Superior temporal gyrus (tissue), 1 donor: Measurements from ENCODE around the gene LZTR1.

Source experiments
- DNase-seq: peaks from one replicate; pipeline ENCODE4 v3.0.0-alpha.2; 2016; ENCODE audit errors: extremely low spot score

The LZTR1 gene

DNA sequence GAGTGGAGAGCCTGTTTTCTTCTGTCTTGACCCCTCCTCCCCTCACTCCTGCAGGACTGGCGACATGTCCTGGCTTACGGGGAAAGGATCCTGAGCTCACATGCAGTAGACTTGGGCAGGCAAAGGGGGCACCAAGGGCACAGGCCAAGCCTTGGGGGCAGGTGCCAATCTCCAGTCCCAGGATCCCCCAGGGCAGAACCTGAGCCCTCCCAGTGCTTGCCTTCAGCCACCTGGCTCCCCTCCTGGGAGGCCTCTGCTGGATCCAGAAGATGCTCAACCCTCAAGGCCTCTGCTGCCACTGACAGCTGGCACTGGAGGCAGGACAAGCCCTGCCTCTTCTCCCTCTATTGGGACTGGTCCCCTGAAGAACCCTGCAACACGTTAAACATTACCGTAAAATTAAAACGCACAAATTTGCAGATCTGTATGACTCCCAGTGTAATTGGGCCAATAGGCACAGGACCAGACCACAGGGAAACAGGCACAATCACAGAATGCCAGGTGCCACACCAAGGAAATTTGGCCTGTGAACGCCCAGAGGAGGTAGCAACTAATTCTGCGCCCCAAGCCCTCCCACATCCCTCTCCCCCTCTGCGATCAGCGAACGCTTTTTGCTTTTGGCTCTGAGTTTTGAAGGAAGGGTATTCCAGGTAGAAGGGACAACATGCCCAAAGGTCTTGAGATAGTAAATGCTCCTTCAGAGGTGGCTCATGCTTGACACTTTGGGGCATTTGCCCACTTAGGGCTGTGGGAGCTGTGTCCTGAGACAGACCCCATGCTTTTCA lies 967 bp upstream of the LZTR1 start:
- DNase-seq, result no peak

DNA sequence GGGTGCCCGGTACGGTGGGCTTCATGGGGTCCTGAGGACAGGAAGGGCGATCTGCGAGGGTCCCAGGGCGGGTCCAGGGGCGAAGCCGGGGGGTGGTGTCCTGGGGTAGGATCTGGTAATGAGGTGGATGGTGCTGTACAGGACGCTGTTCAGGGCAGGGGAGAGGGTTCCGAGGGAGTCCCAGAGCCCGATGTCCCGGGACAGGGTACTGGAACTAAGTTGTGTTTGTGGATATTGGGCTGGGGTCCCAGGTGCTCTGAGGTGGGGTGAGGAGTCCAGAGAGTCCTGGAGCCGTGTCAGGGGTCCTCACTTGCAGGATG lies 426 bp downstream of the LZTR1 start:
- no peak for DNase-seq

DNA sequence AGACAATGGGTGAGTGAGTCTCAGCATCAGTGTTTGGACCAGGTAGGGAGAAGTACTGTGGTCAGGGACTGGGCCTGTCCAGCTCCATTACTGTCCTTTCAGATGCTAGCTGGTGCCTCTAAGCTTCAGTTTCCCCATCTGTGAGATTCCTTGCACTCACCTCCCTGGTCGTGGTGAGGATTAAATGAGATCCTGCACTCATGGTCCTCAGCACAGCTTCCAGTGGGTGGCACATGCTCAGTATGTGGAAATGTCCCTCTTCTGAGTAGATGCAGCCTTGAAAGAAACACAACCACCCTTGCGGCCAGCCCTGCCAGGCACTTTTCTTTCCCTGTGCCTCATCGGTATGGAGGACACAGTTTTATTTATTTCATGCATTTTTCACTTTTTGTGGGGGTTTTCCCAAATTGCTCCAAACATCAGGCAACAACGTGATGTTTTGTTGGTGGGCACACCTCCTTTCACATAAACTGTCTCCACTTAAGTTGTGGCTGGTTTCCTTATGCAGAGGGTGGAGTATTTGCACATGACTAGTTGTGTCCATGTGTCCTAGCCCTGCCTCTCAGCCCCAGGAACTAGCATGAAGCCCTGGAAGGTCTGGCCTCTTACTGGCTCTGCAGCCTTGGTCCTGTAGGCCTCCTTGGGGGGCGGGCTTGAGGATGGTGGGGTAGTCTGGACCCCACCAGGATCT lies 1.1 kb downstream of the LZTR1 start:
- DNase-seq, result no peak

DNA sequence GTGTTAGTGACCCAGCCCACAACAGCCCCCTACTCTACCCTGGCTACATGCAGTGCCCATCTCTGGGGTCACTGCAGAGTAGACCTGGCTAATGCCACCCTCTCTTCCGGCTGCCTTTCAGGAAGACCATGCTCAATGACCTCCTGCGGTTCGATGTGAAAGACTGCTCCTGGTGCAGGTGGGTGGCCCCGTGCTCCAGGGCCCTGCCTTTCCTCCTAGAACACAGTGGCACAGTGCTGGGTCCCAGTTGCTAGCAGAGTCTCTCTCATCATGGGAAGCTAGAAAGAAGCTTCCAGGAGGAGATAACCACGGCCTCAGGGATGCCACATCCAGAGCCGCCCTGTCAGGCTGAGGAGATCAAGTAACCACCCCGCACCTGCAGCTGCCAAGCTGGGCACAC lies 3.6 kb downstream of the LZTR1 start:
- no peak for DNase-seq

DNA sequence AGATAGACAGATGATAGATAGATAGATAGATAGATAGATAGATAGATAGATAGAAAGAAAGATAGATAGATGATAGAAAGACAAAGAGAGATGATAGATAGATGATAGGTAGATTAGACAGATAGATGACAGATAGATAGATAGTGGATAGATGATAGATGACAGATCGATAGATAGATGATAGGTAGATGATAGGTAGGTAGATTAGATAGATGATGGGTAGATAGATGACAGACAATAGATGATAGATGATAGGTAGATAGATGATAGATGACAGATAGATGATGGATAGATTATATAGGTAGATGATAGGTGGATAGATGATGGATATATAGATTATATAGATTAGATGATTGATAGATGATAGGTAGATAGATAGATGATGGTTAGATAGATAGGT lies 4.3 kb downstream of the LZTR1 start:
- DNase-seq, result no peak

DNA sequence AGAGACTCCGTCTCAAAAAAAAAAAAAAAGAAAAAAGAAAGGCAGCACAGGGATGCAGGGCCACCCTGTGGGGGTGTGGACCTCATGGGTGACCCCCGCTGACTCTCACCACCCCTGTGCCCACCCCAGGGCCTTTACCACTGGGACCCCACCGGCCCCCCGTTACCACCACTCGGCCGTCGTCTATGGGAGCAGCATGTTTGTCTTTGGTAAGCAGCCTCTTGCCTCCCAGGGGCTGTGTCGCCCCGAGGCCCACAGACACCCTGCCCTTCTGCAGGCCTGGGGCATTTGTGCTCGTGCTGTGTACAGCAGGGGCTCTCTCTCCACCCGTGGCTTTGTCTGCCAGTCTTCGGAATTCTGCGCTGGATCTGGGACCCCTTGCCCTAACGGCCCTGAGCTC lies 5.3 kb downstream of the LZTR1 start:
- DNase-seq, result no peak

DNA sequence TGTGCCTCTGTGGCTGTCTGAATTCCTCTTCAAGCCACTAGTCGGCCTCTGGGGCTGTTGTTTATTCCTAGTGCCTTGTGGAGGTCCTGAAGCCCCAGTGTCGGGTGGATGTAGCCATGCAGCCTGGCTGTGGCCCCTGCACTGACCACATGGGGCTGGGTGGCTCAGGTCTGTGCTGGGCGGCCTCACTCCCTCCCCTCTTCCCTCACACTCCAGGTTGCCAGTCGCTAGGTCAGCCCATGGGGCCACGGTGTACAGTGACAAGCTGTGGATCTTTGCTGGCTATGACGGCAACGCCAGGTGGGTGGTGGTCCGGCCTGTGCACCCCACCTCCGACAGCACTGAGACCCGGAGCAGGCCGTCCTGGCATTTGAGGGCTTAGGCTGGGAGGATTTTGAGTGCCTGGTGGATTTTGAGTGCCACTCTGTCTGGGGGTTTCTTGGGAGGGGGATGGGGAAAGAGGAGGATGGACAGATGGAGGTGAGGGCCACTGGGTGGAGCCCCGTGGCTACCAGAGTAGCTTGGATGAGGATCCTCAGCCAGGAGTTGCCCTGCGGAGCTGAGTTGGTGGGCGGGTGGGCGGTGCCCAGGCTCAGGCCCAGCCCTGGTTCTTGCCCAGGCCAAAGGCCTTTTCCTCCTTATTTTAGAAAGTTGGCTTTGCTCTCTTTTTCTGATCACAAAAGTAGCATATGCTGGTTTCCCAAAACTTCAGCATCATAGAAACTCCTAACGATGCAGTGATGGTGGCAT lies 6.7 kb downstream of the LZTR1 start:
- DNase-seq, result no peak

DNA sequence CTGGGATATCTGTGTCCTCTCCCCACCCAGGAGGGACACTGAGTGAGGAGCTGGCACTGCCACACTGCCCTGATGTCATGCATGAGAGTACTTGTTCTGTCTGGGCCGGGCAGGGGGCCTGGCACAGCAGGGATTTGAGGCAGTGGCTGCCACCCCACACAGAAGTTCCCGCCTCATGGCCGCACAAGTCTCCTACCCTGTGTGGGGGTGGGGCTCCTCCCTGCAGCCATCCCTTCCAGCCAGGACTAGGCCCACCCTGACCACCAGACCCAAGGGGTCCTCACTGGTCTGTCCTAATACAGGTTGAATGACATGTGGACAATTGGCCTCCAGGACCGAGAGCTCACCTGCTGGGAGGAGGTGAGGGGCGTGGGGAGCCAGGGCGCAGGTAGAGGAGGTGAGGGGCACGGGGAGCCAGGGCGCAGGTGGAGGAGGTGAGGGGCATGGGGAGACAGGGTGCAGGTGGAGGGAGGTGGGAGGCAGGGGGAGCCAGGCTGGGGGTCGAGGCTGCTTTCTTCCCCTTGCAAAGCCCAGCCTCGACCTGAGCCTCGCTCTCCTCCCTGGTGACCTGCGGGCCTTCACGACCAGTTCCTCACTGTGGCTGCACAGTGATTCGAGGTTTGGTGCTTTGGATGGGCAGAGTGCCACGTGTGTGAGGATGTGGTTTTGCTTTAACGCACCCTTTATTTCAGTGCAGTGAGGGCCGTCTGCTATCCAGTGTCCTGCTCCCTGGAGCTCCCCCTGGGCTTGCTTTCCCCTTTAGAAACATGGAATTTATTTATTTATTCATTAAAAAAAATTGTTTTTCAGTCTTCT lies 7.4 kb downstream of the LZTR1 start:
- no peak for DNase-seq

DNA sequence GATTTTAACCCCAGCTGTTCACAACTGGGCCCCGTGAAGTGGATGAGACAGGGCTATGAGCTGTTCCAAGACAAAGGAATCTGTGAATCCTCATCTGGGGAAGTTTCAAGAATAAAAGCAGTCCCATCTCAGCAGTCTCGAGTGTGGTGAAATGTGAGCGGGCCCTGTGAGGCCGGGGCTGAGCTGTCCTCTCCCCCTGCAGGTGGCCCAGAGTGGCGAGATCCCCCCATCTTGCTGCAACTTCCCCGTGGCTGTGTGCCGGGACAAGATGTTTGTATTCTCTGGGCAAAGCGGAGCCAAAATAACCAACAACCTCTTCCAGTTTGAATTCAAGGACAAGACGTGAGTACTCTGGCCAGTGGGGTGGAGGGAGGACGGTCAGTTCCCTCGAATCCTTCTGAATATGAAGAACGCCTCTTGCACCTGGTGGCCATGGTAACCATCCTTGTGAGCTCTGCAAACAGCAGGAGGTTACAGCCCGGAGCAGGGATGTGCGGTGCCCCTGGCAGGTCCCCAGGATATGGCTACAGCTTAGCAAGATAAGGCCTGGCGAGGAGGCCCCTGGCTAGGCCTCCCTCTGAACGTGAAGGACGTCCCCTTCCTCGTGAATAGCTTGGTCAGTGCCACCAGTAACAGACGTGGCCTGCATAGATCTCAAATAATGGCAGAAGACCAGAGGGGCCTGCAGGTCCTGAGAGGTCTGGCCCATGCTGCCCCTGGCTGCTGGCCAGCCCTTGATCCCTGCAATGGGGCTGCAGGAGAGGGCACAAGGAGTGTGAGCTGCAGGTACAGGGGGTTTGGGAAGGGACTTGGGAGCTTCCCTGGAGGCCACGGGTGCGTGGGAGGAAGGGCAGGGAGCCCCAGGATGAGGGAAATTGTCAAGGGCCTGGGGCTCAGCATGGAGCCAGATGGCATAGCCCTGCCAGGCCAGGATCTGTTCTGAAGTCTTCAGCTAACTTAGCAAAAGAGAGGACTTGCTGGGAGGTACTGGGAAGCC lies 8.4 kb downstream of the LZTR1 start:
- DNase-seq, result no peak

DNA sequence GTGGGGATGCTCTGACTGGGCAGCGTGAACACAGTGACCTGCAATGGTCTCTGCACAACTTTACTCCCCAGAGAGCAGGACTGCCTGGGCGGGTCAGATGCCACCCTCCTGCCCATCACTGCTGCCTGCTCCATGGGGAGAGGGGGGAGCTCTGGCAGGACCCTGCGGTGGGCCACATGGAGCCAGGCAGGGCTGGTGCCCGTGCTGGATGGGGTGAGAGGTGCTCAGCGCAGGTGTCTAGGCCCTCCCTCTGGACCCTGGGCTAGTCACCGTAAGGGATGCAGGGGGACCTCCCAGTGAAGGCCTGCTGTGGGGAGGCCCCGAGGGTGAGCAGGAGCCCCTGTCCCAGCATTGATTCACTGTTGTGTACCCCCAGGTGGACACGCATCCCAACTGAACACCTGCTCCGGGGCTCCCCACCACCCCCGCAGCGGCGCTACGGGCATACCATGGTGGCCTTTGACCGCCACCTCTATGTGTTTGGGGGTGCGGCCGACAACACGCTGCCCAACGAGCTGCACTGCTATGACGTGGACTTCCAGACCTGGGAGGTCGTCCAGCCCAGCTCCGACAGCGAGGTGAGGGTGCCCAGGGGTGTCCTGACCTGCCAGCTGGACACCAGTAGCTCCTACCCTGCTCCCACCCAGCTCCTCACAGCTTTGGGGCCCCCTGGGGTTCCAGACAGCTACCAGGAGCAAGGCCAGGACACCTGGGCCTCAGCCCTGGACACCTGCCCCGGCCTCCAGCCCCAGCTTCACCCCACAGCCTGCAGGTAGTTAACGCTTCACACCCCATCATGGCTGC lies 9.4 kb downstream of the LZTR1 start:
- no peak for DNase-seq

DNA sequence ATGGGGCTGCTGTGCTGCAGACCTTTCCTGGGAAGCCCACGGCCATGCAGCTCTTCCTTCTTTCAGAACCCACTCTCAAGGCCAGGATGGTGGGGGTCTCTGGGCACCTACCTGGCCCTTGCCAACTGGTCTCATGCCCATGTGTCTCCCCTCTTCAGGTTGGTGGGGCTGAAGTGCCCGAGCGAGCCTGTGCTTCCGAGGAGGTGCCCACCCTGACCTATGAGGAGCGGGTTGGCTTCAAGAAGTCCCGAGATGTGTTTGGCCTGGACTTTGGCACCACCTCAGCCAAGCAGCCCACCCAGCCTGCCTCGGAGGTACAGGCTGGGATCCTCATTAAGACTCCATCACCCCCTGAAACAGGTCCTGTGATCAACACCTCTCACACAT lies 10.0 kb downstream of the LZTR1 start:
- DNase-seq, result no peak

DNA sequence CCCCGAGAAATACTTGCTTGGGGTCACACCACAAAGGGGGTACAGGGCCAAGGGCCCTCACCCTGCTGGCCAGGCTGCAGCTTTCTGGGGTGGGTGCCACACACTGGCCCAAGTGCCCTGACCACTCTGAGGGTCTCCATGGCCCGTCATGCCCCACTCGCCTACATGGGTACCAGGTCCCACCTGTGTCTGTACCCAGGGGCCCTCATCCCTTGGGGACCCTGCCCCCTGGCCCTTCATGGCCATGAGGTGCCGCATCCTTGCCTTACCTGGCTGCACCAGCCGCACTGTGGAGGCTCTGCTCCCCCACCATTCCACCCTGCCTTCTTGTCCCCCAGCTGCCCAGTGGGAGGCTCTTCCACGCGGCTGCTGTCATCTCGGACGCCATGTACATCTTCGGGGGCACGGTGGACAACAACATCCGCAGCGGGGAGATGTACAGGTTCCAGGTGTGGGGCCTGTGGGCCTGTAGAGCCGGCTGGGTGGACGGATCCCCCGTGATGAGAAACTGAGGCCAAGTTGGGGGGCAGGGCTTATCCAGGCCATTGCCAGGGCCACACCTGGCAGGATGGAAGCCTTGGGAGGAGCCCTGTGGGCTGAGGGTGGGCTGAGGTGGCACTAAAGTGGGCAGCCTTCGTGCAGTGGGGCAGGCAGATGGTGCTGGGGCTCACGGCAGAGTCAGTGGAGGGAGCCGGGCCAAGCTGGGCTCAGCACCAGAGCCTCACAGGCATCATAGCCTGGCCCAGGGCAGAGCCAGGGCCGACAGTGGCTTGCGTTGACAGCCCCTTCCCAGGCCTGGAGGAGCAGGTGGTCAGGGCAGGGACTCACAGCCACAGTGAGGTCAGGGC lies 10.6 kb downstream of the LZTR1 start:
- no peak for DNase-seq

DNA sequence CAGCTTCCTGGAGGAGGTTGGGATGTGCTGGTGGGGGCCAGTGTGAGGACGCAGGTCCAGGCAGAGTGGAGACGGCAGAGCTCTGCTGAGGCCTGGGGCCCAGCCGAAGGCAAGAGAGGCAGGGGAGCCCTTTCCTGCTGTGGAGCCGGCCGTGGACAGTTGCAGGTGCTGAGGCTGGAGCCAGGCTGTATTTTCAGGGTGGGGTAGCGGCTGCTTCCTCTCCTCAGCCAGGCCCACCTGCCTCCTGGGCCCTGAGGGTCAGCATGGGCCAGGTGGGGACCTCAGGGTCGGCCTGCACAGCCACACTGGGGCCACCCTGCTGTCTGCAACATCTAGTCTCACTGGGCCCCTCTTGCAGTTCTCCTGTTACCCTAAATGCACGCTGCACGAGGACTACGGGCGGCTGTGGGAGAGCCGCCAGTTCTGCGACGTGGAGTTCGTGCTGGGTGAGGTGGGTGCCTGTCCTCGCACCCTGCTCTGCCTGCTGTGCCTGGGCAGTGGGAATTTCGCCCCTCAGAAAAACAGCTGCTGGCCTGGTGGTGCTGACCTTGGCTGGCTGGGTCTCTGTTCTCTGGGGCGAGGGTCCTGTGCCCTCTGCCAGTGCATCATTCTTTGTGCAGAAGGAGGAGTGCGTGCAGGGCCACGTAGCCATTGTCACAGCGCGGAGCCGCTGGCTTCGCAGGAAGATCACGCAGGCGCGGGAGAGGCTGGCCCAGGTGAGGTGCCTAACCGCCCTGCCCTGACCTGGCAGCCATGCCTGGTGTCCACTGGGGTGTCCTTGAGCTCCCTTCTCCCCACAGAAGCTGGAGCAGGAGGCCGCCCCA lies 11.4 kb downstream of the LZTR1 start:
- DNase-seq, result no peak

DNA sequence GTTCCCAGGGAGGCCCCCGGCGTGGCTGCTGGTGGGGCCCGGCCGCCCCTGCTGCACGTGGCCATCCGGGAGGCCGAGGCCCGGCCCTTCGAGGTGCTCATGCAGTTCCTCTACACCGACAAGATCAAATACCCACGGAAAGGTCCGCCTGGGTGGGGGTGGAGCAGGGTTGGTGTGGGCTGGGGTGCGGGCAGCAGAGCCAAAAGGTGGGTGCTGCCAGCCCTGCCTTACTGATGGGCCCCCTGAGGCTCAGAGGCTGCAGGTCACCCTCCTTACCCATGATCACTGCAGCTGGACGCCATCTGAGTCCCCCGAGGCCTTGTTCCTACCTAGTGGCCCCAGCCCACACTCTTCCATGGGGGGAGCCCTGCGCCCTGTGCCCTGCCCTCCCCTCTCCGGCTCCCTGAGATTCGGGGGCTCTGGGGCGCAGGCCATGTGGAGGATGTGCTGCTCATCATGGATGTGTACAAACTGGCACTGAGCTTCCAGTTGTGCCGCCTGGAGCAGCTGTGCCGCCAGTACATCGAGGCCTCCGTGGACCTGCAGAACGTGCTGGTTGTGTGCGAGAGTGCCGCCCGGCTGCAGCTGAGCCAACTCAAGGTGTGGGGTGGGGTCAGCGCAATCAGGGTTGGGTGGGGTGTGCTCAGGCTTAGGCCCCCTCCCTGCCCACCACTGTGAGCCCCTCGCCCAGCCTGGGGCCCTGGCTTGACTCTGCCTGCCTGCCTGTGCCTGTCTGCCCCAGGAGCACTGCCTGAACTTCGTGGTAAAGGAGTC lies 12.2 kb downstream of the LZTR1 start:
- no peak for DNase-seq

DNA sequence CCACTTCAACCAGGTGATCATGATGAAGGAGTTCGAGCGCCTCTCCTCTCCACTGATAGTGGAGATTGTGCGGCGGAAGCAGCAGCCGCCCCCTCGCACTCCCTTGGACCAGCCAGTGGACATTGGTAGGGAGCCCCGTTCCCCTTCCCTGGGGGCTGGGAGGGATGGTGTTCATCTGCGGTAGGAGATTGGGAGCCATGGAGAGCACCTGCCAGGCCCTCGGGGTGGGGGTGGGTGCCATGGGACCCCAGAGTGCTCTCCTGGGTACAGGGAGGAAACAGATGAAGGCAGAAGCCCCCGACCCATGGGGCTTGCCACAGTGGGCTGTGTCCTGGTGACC lies 12.8 kb downstream of the LZTR1 start:
- DNase-seq, result no peak

DNA sequence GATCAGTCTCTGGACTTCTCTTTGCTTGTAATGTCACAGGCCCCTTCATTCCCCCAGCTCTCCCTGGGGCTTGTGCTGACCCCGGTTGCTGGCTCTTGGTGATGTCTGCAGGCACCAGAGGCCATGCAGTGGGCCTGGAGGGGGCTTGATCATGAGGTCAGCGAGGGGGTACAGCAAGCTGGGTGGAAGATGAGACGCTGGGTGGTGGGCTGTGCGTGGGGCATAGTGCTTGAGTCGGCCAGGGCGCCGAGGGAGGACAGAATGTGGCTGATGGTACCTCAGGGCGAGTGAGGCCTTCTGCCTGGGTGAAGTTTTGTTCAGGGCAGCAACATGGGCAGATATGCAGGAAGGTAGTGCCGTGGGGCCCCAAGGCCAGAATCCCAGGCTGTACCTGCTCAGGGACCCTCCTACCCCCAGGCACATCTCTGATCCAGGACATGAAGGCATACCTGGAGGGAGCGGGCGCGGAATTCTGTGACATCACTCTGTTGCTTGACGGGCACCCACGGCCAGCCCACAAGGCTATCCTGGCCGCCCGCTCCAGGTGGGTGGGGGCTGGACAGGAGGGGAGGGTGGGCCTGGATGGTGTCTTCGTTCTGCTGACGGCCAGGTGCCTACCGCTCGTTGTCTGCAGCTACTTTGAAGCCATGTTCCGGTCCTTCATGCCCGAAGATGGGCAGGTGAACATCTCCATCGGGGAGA lies 13.4 kb downstream of the LZTR1 start:
- DNase-seq, result no peak

DNA sequence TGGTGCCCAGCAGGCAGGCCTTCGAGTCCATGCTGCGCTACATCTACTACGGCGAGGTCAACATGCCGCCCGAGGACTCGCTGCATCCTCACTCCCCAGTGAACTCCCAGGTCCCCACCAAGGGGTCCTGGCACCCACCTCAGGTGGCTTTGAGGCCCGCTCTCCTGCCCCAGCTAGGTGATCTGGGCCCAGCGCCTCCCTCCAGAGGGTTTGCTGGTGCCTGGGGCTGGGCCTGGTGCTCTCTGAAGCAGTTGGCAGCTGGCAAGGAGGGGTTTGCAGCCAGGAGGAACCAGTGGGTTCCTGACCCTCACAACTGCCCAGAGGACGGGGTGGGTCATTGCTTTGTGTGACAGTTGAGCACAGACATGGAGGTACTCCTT lies 13.9 kb downstream of the LZTR1 start:
- no peak for DNase-seq
